HEK293 (cell line): ENCODE results near the gene ZDHHC21.

Source experiments
- CTCF ChIA-PET: fragments of 350-600 bp; formaldehyde crosslinking; extraction: SDS; loops from one replicate; lab custom pipeline; 2021; ENCODE audit warnings: antibody characterized with exemption; lab: Yijun Ruan, JAX
- POLR2A ChIA-PET: fragments of 300-600 bp; formaldehyde crosslinking; extraction: SDS; loops from one replicate; lab custom pipeline; 2020; ENCODE audit warnings: antibody characterized with exemption, inconsistent platforms; lab: Yijun Ruan, JAX
- H3K27ac ChIP-seq: fragments of 200-500 bp; sonication (Bioruptor generic); 2 replicates; pipeline ENCODE4 v1.5.1; 2014; ENCODE audit warnings: low read depth, low read length, control low read depth, inconsistent platforms; ENCODE audit errors: extremely low read depth
- H3K36me3 ChIP-seq, 2 experiments: fragments of 200-500 bp in 1 of 2; sonication (Bioruptor generic) in 1 of 2; 1 replicate in 1 of 2; 2 replicates in 1 of 2; pipeline ENCODE4 v1.5.1; 2014 to 2017; ENCODE audit warnings: inconsistent platforms in 2 of 2, low read length in 2 of 2; ENCODE audit not compliant: control insufficient read depth in 2 of 2, insufficient read depth in 1 of 2
- H3K4me1 ChIP-seq: fragments of 200-500 bp; sonication (Bioruptor generic); 2 replicates; pipeline ENCODE4 v1.5.1; 2014; ENCODE audit warnings: mild to moderate bottlenecking, low read length, inconsistent platforms; ENCODE audit not compliant: control insufficient read depth, insufficient read depth
- H3K4me3 ChIP-seq: 2 replicates; pipeline ENCODE4 v1.5.1; 2011; ENCODE audit warnings: low read depth, mild to moderate bottlenecking, control low read depth, low read length, moderate library complexity
- H3K9me3 ChIP-seq: fragments of 200-500 bp; sonication (Bioruptor generic); 2 replicates; pipeline ENCODE4 v1.5.1; 2014; ENCODE audit warnings: low read depth, low read length, inconsistent platforms; ENCODE audit not compliant: control insufficient read depth, insufficient read depth
- BCL11B ChIP-seq: fragments of 450-650 bp; formaldehyde crosslinking; IDR thresholded peaks from 2 replicates; pipeline ENCODE4 v1.5.1; 2016; ENCODE audit warnings: low read depth, missing biosample characterization, missing genetic modification characterization
- KLF10 ChIP-seq: fragments of 450-650 bp; IDR thresholded peaks from 2 replicates; pipeline ENCODE4 v1.5.1; 2018; ENCODE audit warnings: missing biosample characterization, mild to moderate bottlenecking, missing genetic modification characterization
- KLF8 ChIP-seq: fragments of 450-650 bp; formaldehyde crosslinking; IDR thresholded peaks from 2 replicates; pipeline ENCODE4 v1.5.1; 2016; ENCODE audit warnings: missing biosample characterization, missing genetic modification characterization
- SCRT2 ChIP-seq: fragments of 450-650 bp; formaldehyde crosslinking; IDR thresholded peaks from 2 replicates; pipeline ENCODE4 v1.5.1; 2016; ENCODE audit warnings: missing biosample characterization, missing genetic modification characterization
- ZBTB48 ChIP-seq: fragments of 450-650 bp; formaldehyde crosslinking; IDR thresholded peaks from 2 replicates; pipeline ENCODE4 v1.5.1; 2016; ENCODE audit warnings: missing biosample characterization, missing genetic modification characterization
- ZBTB8A ChIP-seq: fragments of 450-650 bp; formaldehyde crosslinking; IDR thresholded peaks from 2 replicates; pipeline ENCODE4 v1.5.1; 2016; ENCODE audit warnings: missing biosample characterization, missing genetic modification characterization
- ZNF121 ChIP-seq: fragments of 450-650 bp; formaldehyde crosslinking; IDR thresholded peaks from 2 replicates; pipeline ENCODE4 v1.5.1; 2016; ENCODE audit warnings: missing biosample characterization, missing genetic modification characterization
- ZNF157 ChIP-seq: fragments of 450-650 bp; formaldehyde crosslinking; IDR thresholded peaks from 2 replicates; pipeline ENCODE4 v1.5.1; 2016; ENCODE audit warnings: missing biosample characterization, missing genetic modification characterization
- ZNF223 ChIP-seq: fragments of 450-650 bp; formaldehyde crosslinking; IDR thresholded peaks from 2 replicates; pipeline ENCODE4 v1.5.1; 2016; ENCODE audit warnings: missing biosample characterization, missing genetic modification characterization
- ZNF24 ChIP-seq: fragments of 450-650 bp; formaldehyde crosslinking; IDR thresholded peaks from 2 replicates; pipeline ENCODE4 v1.5.1; 2016; ENCODE audit warnings: missing biosample characterization, missing genetic modification characterization
- ZNF266 ChIP-seq: fragments of 450-650 bp; formaldehyde crosslinking; IDR thresholded peaks from 2 replicates; pipeline ENCODE4 v1.5.1; 2016; ENCODE audit warnings: missing biosample characterization, missing genetic modification characterization, low read depth
- ZNF292 ChIP-seq: fragments of 450-650 bp; formaldehyde crosslinking; IDR thresholded peaks from 2 replicates; pipeline ENCODE4 v1.5.1; 2016; ENCODE audit warnings: low read depth, missing biosample characterization, missing genetic modification characterization, borderline replicate concordance
- ZNF362 ChIP-seq: fragments of 450-650 bp; formaldehyde crosslinking; IDR thresholded peaks from 2 replicates; pipeline ENCODE4 v1.5.1; 2016; ENCODE audit warnings: missing biosample characterization, missing genetic modification characterization
- ZNF530 ChIP-seq: fragments of 450-650 bp; formaldehyde crosslinking; IDR thresholded peaks from 2 replicates; pipeline ENCODE4 v1.5.1; 2016; ENCODE audit warnings: low read depth, missing biosample characterization, missing genetic modification characterization
- ZNF558 ChIP-seq: fragments of 450-650 bp; formaldehyde crosslinking; IDR thresholded peaks from 2 replicates; pipeline ENCODE4 v1.5.1; 2016; ENCODE audit warnings: missing biosample characterization, missing genetic modification characterization
- ZNF560 ChIP-seq: fragments of 450-650 bp; formaldehyde crosslinking; IDR thresholded peaks from 2 replicates; pipeline ENCODE4 v1.5.1; 2017; ENCODE audit warnings: missing biosample characterization, missing genetic modification characterization, borderline replicate concordance
- ZNF747 ChIP-seq: fragments of 450-650 bp; formaldehyde crosslinking; IDR thresholded peaks from 2 replicates; pipeline ENCODE4 v1.5.1; 2016; ENCODE audit warnings: missing biosample characterization, missing genetic modification characterization
- ZNF768 ChIP-seq: fragments of 450-650 bp; formaldehyde crosslinking; IDR thresholded peaks from 2 replicates; pipeline ENCODE4 v1.5.1; 2018; ENCODE audit warnings: missing biosample characterization, mild to moderate bottlenecking, missing genetic modification characterization
- ZNF830 ChIP-seq: fragments of 450-650 bp; IDR thresholded peaks from 2 replicates; pipeline ENCODE4 v1.5.0; 2018; ENCODE audit warnings: missing biosample characterization, missing genetic modification characterization, low read depth, mild to moderate bottlenecking, moderate library complexity
- TF ChIP-seq, protein P1 (sequence below): fragments of 450-650 bp; formaldehyde crosslinking; conservative IDR thresholded peaks from 2 replicates; pipeline ENCODE4 v1.5.1; 2016; ENCODE audit warnings: low read depth, missing biosample characterization, missing genetic modification characterization
- TF ChIP-seq, protein P2 (sequence below): fragments of 450-650 bp; formaldehyde crosslinking; IDR thresholded peaks from 2 replicates; pipeline ENCODE4 v1.5.1; 2016; ENCODE audit warnings: missing biosample characterization, missing genetic modification characterization, low read depth
- TF ChIP-seq, protein P3 (sequence below): fragments of 450-650 bp; formaldehyde crosslinking; IDR thresholded peaks from 2 replicates; pipeline ENCODE4 v1.5.1; 2016; ENCODE audit warnings: missing biosample characterization, missing genetic modification characterization

The ZDHHC21 gene

DNA sequence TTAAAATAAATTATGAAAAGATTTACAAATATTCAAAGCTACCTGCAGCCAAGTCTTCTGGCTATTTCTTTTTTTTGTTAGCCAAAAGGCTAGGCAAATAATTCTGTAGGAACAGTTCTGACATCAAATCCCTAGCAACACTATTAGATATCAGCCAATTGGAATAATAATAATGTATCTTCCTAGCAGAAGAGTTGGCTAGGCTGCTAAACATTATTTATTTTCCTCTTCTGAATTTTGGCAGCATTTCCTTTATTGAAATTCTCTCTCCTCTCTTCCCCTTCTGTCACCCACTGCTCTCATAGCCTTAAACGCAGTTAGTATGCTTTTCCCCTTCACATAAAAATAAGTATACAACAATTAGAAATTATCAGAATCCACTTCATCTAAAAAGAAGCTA is 42.6 kb downstream of the ZDHHC21 start:
- H3K4me3 ChIP-seq = no peak overlapping the region
- H3K4me1 ChIP-seq = no peaks in the 10 kb centered on the region
- H3K36me3 ChIP-seq = peaks cover 0 to 3% of the 10 kb centered on the region in 2 experiments; a peak in 1 of 3 replicates
- no peak for TF ChIP-seq ZNF223 (tag by site-specific recombination)
- no peak for TF ChIP-seq SCRT2 (tag by site-specific recombination)
- TF ChIP-seq BCL11B (tag by site-specific recombination) = no peak
- no peak for TF ChIP-seq ZBTB8A (tag by site-specific recombination)
- TF ChIP-seq ZNF830 (tag by site-specific recombination) = no peak
- TF ChIP-seq, protein P1, sequence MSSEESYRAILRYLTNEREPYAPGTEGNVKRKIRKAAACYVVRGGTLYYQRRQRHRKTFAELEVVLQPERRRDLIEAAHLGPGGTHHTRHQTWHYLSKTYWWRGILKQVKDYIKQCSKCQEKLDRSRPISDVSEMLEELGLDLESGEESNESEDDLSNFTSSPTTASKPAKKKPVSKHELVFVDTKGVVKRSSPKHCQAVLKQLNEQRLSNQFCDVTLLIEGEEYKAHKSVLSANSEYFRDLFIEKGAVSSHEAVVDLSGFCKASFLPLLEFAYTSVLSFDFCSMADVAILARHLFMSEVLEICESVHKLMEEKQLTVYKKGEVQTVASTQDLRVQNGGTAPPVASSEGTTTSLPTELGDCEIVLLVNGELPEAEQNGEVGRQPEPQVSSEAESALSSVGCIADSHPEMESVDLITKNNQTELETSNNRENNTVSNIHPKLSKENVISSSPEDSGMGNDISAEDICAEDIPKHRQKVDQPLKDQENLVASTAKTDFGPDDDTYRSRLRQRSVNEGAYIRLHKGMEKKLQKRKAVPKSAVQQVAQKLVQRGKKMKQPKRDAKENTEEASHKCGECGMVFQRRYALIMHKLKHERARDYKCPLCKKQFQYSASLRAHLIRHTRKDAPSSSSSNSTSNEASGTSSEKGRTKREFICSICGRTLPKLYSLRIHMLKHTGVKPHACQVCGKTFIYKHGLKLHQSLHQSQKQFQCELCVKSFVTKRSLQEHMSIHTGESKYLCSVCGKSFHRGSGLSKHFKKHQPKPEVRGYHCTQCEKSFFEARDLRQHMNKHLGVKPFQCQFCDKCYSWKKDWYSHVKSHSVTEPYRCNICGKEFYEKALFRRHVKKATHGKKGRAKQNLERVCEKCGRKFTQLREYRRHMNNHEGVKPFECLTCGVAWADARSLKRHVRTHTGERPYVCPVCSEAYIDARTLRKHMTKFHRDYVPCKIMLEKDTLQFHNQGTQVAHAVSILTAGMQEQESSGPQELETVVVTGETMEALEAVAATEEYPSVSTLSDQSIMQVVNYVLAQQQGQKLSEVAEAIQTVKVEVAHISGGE (tag by site-specific recombination) = no peak
- no peak for TF ChIP-seq ZNF157 (tag by site-specific recombination)
- TF ChIP-seq ZNF747 = no peak
- TF ChIP-seq ZNF558 = no peak
- no peak for TF ChIP-seq KLF8
- no peak for TF ChIP-seq ZNF560 (tag by site-specific recombination)
- TF ChIP-seq KLF10 = no peak
- no peak for TF ChIP-seq ZNF292 (tag by site-specific recombination)
- no peak for TF ChIP-seq ZNF121 (tag by site-specific recombination)
- no peaks in the 10 kb centered on the region for H3K9me3 ChIP-seq
- H3K27ac ChIP-seq = no peak overlapping the region
- POLR2A ChIA-PET = no interaction called here
- CTCF ChIA-PET = interaction anchor here (0.6 to 1.3 kb wide), 4 partner anchors 42 to 185 kb away, joined by 3 to 6 read pairs (median 4); partner anchors contain the start of gene ZDHHC21

DNA sequence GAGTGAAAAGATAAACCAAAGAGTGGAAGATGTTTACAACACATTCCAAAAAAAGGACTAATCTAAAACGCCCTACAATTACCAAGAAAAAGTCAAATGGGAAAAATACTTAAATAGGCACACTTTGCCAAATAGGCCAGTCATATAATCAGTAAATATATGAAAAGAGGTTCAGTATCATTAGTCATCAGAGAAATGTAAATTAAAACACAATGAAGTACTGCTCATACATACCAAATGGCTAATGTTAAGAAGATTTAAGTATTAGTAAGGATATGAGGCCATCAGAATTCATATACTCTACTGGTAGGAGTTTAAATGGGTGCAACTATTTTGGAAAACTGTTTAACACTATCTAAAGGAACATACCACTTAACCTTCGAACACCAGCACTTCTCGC is 47.6 kb downstream of the ZDHHC21 start:
- CTCF ChIA-PET = no interaction called here
- Histone ChIP-seq H3K4me1 (no peaks in the 10 kb centered on the region), H3K4me3 (no peak overlapping the region), H3K9me3 (no peaks in the 10 kb centered on the region), H3K27ac (no peak overlapping the region), H3K36me3 (no peaks in the 10 kb centered on the region; a peak in 1 of 3 replicates)
- POLR2A ChIA-PET = no interaction called here
- TF ChIP-seq ZNF558 (no peak), ZNF768 (tag by site-specific recombination) (no peak), ZNF362 (tag by site-specific recombination) (no peak), ZNF24 (tag by site-specific recombination) (no peak), ZBTB48 (no peak), ZNF266 (tag by site-specific recombination) (no peak), ZNF530 (tag by site-specific recombination) (no peak)
- TF ChIP-seq, protein P2, sequence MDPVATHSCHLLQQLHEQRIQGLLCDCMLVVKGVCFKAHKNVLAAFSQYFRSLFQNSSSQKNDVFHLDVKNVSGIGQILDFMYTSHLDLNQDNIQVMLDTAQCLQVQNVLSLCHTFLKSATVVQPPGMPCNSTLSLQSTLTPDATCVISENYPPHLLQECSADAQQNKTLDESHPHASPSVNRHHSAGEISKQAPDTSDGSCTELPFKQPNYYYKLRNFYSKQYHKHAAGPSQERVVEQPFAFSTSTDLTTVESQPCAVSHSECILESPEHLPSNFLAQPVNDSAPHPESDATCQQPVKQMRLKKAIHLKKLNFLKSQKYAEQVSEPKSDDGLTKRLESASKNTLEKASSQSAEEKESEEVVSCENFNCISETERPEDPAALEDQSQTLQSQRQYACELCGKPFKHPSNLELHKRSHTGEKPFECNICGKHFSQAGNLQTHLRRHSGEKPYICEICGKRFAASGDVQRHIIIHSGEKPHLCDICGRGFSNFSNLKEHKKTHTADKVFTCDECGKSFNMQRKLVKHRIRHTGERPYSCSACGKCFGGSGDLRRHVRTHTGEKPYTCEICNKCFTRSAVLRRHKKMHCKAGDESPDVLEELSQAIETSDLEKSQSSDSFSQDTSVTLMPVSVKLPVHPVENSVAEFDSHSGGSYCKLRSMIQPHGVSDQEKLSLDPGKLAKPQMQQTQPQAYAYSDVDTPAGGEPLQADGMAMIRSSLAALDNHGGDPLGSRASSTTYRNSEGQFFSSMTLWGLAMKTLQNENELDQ (tag by site-specific recombination) = no peak
- TF ChIP-seq, protein P1 (tag by site-specific recombination) = no peak
- TF ChIP-seq, protein P3, sequence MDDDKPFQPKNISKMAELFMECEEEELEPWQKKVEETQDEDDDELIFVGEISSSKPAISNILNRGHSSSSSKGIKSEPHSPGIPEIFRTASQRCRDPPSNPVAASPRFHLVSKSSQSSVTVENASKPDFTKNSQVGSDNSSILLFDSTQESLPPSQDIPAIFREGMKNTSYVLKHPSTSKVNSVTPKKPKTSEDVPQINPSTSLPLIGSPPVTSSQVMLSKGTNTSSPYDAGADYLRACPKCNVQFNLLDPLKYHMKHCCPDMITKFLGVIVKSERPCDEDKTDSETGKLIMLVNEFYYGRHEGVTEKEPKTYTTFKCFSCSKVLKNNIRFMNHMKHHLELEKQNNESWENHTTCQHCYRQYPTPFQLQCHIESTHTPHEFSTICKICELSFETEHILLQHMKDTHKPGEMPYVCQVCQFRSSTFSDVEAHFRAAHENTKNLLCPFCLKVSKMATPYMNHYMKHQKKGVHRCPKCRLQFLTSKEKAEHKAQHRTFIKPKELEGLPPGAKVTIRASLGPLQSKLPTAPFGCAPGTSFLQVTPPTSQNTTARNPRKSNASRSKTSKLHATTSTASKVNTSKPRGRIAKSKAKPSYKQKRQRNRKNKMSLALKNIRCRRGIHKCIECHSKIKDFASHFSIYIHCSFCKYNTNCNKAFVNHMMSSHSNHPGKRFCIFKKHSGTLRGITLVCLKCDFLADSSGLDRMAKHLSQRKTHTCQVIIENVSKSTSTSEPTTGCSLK (tag by site-specific recombination) = no peak
